ENCODE data around the gene HIGD1A. TPM values are rescaled to one million over a fixed set of nuclear protein-coding genes. Genes with fewer than 3 reads are reported as not detected.

Gene HIGD1A
- total and polyA plus RNA-seq, 10 of the 15 experiments (the other 5 are each of a cell fraction or from before 2014, with no cell fraction given), result 73.9 to 487 (median 175) TPM

- TF ChIP-seq ZNF592 (IDR thresholded peaks at IDR 0.05), result no peak
- no peak for TF ChIP-seq ATF2 (IDR thresholded peaks at IDR 0.05; ENCODE audit: low read length)
- no peak for TF ChIP-seq ZZZ3 (IDR thresholded peaks at IDR 0.05; ENCODE audit: control insufficient read depth, insufficient read length, low read depth)
These were observed 68.7 kb downstream of the HIGD1A start (continued) for GRCh38 chr3:42735615-42736014.

- Histone ChIP-seq H3K79me2 (ENCODE audit: control insufficient read depth, insufficient read depth, low read length) (no peaks in the 10 kb centered on the region), H3K9ac (ENCODE audit: control insufficient read depth, insufficient read depth, low read length) (no peak overlapping the region), H3K27ac (ENCODE audit: control insufficient read depth, insufficient read depth) (no peak overlapping the region), H3K4me2 (ENCODE audit: control insufficient read depth, insufficient read depth) (no peak overlapping the region), H2AFZ (ENCODE audit: control insufficient read depth, low read depth, low read length) (no peak overlapping the region), H3K4me1 (ENCODE audit: control insufficient read depth, insufficient read depth, low read length) (no peaks in the 10 kb centered on the region), H3K9me3 (replicated peaks; ENCODE audit: control insufficient read depth, insufficient read depth, low read length) (no peaks in the 10 kb centered on the region), H3K4me3 (no peak overlapping the region), H4K20me1 (ENCODE audit: control insufficient read depth, insufficient read depth) (no peaks in the 10 kb centered on the region), H3K36me3 (ENCODE audit: control insufficient read depth in 2 of 2, insufficient read depth in 2 of 2, low read length in 1 of 2) (no peaks in the 10 kb centered on the region), H3K27me3 (replicated peaks in 1 of 2; ENCODE audit: control insufficient read depth in 2 of 2, insufficient read depth in 2 of 2, low read length in 1 of 2) (no peaks in the 10 kb centered on the region; a peak in 1 of 4 replicates)
- WGBS (ENCODE audit: insufficient coverage, insufficient replicate concordance, low lambda C conversion rate, missing lambda C conversion rate), result 53% methylated on average over 8 of the region's 8 CpGs
- in situ Hi-C loops (cut with MboI), result no loop called here
- intact Hi-C loops (cut with micrococcal nuclease; ENCODE audit: unreplicated experiment), result no loop called here
- FAIRE-seq (no peak), ATAC-seq (no peak), DNase-seq (ENCODE audit: low read depth, low spot score) (no peak)
- ChIA-PET CTCF (interaction anchor here (1.1 to 1.2 kb wide), 2 partner anchors 10 to 133 kb away, joined by 3 to 4 read pairs; no protein-coding TSS in a partner anchor), SMC1A (ENCODE audit: uncharacterized antibody, unreplicated experiment) (no interaction called here), RAD21 (ENCODE audit: unreplicated experiment) (no interaction called here), POLR2A (no interaction called here)
- BruUV-seq (replicated peaks), result no TSS peak
- TF ChIP-seq MXI1 (IDR thresholded peaks at IDR 0.05; ENCODE audit: low read depth, low read length), result no peak
- TF ChIP-seq MEF2A (IDR thresholded peaks at IDR 0.05; ENCODE audit: insufficient read depth, low read depth, low read length), result no peak
- TF ChIP-seq CHD2 (IDR thresholded peaks at IDR 0.05; ENCODE audit: borderline replicate concordance, low read depth, low read length), result no peak
- TF ChIP-seq SRF (IDR thresholded peaks at IDR 0.05; ENCODE audit: low read depth in 2 of 2, low read length in 2 of 2), result no peak
- TF ChIP-seq NFYA (IDR thresholded peaks at IDR 0.05; ENCODE audit: borderline replicate concordance, low read depth, low read length), result no peak
- TF ChIP-seq TARDBP (IDR thresholded peaks at IDR 0.05; ENCODE audit: borderline replicate concordance), result no peak
- no peak for TF ChIP-seq FOXM1 (IDR thresholded peaks at IDR 0.05; ENCODE audit: low read depth, low read length)
- TF ChIP-seq CUX1 (IDR thresholded peaks at IDR 0.05; ENCODE audit: insufficient replicate concordance, low read depth, low read length), result no peak
These were observed 69.3 kb downstream of the HIGD1A start for GRCh38 chr3:42735019-42735418.

All from GM12878 (cell line).